Lung (tissue), 12 donors: ENCODE results near the gene ATP11A. TPM values are rescaled to one million over a fixed set of nuclear protein-coding genes. Genes with fewer than 3 reads are reported as not detected.
A peak's percentile ranks its signal among the peaks of the same experiment; 100 is the strongest.

Experiments
- ATAC-seq: fragments of 200-7000 bp; cut with Tn5 transposase; one replicate; pipeline ENCODE4 v1.9.1; 2020; ENCODE audit warnings: moderate number of reproducible peaks; ENCODE audit not compliant: insufficient read depth, low FRiP score
- DNase-seq, 3 donors: peaks; one replicate each; pipeline ENCODE4 v3.0.0-alpha.2; 2013 to 2017
- H3K27ac ChIP-seq, 2 donors: one replicate each; pipeline ENCODE4 v1.5.1; 2013; ENCODE audit warnings: mild to moderate bottlenecking in 2 of 2, moderate library complexity in 2 of 2, control low read depth in 1 of 2, inconsistent platforms in 1 of 2, low read depth in 1 of 2, low read length in 1 of 2
- H3K27me3 ChIP-seq, 3 donors: one replicate each; pipeline ENCODE4 v1.5.1; 2013; ENCODE audit warnings: low read length in 2 of 3; ENCODE audit not compliant: control insufficient read depth in 3 of 3, insufficient read depth in 3 of 3
- H3K36me3 ChIP-seq, 4 donors: one replicate each; pipeline ENCODE4 v1.5.1; 2013; ENCODE audit warnings: low read length in 4 of 4, mild to moderate bottlenecking in 1 of 4, moderate library complexity in 1 of 4; ENCODE audit not compliant: control insufficient read depth in 4 of 4, insufficient read depth in 4 of 4
- H3K4me1 ChIP-seq, 5 donors: one replicate each; pipeline ENCODE4 v1.5.1; 2013; ENCODE audit warnings: low read length in 5 of 5, mild to moderate bottlenecking in 2 of 5, moderate library complexity in 1 of 5; ENCODE audit not compliant: control insufficient read depth in 5 of 5, insufficient read depth in 5 of 5
- H3K4me3 ChIP-seq: one replicate; pipeline ENCODE4 v1.5.1; 2013; ENCODE audit warnings: mild to moderate bottlenecking, control low read depth, moderate library complexity
- H3K9ac ChIP-seq, 2 donors: one replicate each; pipeline ENCODE4 v1.5.1; 2013; ENCODE audit warnings: low read length in 2 of 2, control low read depth in 1 of 2; ENCODE audit not compliant: insufficient read depth in 1 of 2
- H3K9me3 ChIP-seq, 4 donors: one replicate each; pipeline ENCODE4 v1.5.1; 2013; ENCODE audit warnings: low read length in 3 of 4, mild to moderate bottlenecking in 1 of 4, moderate library complexity in 1 of 4; ENCODE audit not compliant: control insufficient read depth in 4 of 4, insufficient read depth in 3 of 4
- CTCF ChIP-seq: IDR thresholded peaks from 2 replicates; pipeline ENCODE4 v1.5.1; 2012; ENCODE audit warnings: mild to moderate bottlenecking; ENCODE audit errors: control extremely low read depth, extremely low read depth
- WGBS, 2 donors: extraction: QIAGEN DNeasy Blood & Tissue Kit; methylation state at CpG; one replicate each; pipeline ENCODE4 v1.1.7; 2013; 5-methylcytosine and 5-hydroxymethylcytosine counted together
- polyA plus RNA-seq, 2 donors: library from polyadenylated mRNA; stranded (reverse); fragments of 200-250 nt; gene quantifications; one replicate each; pipeline ENCODE4 v1.2.1, GENCODE V29; 2013
- total RNA-seq, 2 donors: library from RNA; depleted of rRNA in 1 of 2; stranded (reverse); fragments of >200 nt in 1 of 2; gene quantifications; one replicate each; pipeline ENCODE4 v1.2.1, GENCODE V29; 2014 to 2021
- donor health status: control.
- donor health status: control.
- donor health status: Bipolar disorder and iron deficiency.
- donor health status: healthy.
- donor health status: DM: yes; HTN: yes; CAD: no.

ATP11A gene
- total and polyA plus RNA-seq, 4 donors: 46.3 to 317 (median 162) TPM

GRCh38 chr13:112873851-112874750 is 184.3 kb downstream of the ATP11A start:
- TF ChIP-seq CTCF: peak; percentile 70

GRCh38 chr13:112874751-112875300 is 185.0 kb downstream of the ATP11A start:
- Histone ChIP-seq H3K27ac (no peak overlapping the region), H3K4me1 (peaks cover 0 to 11% (median 10%) of the 10 kb centered on the region in 5 donors), H3K4me3 (no peak overlapping the region), H3K36me3 (peaks cover 0 to 47% (median 3%) of the 10 kb centered on the region in 4 donors), H3K9me3 (no peaks in the 10 kb centered on the region), H3K9ac (no peak overlapping the region), H3K27me3 (no peaks in the 10 kb centered on the region)
- DNase-seq (no peak), ATAC-seq (no peak)
- TF ChIP-seq CTCF: no peak
- 80% methylated on average over 19 of the region's 19 CpGs for WGBS, 2 donors

More at GRCh38 chr13:112873851-112874750, 184.3 kb downstream of the ATP11A start:
- Histone ChIP-seq H3K27ac (peak overlapping the region in 1 of 2 donors; percentile 72), H3K27me3 (no peaks in the 10 kb centered on the region), H3K4me3 (no peak overlapping the region), H3K9ac (no peak overlapping the region), H3K9me3 (no peaks in the 10 kb centered on the region), H3K36me3 (peaks cover 0 to 49% (median 3%) of the 10 kb centered on the region in 4 donors), H3K4me1 (peaks cover 0 to 11% (median 10%) of the 10 kb centered on the region in 5 donors)
- 33 to 47% methylated on average over 40 of the region's 40 CpGs for WGBS, 2 donors
- ATAC-seq (peak; percentile 84), DNase-seq (peak; percentile 80 to 86 (median 85))

DNA sequence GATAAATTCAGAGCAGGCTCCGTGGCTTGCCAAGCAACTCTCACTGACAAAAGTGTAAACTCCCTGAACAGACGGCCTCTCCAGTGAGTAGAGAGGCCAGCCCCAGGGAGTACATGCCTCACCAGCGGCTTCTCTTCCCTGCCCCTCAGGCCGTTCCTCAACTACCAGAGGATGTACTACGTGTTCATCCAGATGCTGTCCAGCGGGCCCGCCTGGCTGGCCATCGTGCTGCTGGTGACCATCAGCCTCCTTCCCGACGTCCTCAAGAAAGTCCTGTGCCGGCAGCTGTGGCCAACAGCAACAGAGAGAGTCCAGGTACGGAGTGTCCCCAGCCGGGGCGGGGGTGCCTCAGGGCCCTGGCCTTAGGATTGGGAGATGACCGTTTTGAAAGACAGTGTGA is 185.8 kb downstream of the ATP11A start:
- Histone ChIP-seq H3K27ac (no peak overlapping the region), H3K27me3 (no peaks in the 10 kb centered on the region), H3K36me3 (peaks cover 2 to 54% (median 6%) of the 10 kb centered on the region in 4 donors), H3K4me3 (no peak overlapping the region), H3K9ac (no peak overlapping the region), H3K4me1 (peaks cover 0 to 11% (median 10%) of the 10 kb centered on the region in 5 donors), H3K9me3 (no peaks in the 10 kb centered on the region)
- no peak for DNase-seq
- ATAC-seq: no peak
- WGBS, 2 donors: 94 to 95% methylated on average over 15 of the region's 15 CpGs
- no peak for TF ChIP-seq CTCF
